Measurements from ENCODE around the gene PDP2. TPM values are rescaled to one million over a fixed set of nuclear protein-coding genes. Genes with fewer than 3 reads are reported as not detected.

PDP2 gene, protein sequence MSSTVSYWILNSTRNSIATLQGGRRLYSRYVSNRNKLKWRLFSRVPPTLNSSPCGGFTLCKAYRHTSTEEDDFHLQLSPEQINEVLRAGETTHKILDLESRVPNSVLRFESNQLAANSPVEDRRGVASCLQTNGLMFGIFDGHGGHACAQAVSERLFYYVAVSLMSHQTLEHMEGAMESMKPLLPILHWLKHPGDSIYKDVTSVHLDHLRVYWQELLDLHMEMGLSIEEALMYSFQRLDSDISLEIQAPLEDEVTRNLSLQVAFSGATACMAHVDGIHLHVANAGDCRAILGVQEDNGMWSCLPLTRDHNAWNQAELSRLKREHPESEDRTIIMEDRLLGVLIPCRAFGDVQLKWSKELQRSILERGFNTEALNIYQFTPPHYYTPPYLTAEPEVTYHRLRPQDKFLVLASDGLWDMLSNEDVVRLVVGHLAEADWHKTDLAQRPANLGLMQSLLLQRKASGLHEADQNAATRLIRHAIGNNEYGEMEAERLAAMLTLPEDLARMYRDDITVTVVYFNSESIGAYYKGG
- polyA plus RNA-seq (3.0 and 4.2 TPM in 2 replicates), polyA minus RNA-seq (9.5 and 16.8 TPM in 2 replicates)

- H3K4me2 ChIP-seq (ENCODE audit: low read length) = peak within 1 kb of the TSS; percentile 68
- H3K27ac ChIP-seq (ENCODE audit: low read length) = no peak within 1 kb of the TSS
- H3F3A ChIP-seq (ENCODE audit: insufficient read depth, low read length, poor library complexity, severe bottlenecking) = no peaks in the 10 kb centered on the region
- TF ChIP-seq RAD21 (conservative IDR thresholded peaks at IDR 0.05) = no peak
- no peak for TF ChIP-seq EZH2 (IDR thresholded peaks at IDR 0.05; ENCODE audit: borderline replicate concordance, insufficient read depth, low read length, poor library complexity, severe bottlenecking)
- peak; percentile 84 for TF ChIP-seq POLR2AphosphoS5 (IDR thresholded peaks at IDR 0.05)
- TF ChIP-seq TAF1 (IDR thresholded peaks at IDR 0.05; ENCODE audit: low read depth) = peak; percentile 55
- no peak for TF ChIP-seq EP300 (conservative IDR thresholded peaks at IDR 0.05; ENCODE audit: poor library complexity, severe bottlenecking)
- TF ChIP-seq CTCF (IDR thresholded peaks at IDR 0.05; ENCODE audit: poor library complexity, severe bottlenecking) = no peak
- no peak for TF ChIP-seq SMC3 (conservative IDR thresholded peaks at IDR 0.05; ENCODE audit: poor library complexity)
- TF ChIP-seq, protein P1, sequence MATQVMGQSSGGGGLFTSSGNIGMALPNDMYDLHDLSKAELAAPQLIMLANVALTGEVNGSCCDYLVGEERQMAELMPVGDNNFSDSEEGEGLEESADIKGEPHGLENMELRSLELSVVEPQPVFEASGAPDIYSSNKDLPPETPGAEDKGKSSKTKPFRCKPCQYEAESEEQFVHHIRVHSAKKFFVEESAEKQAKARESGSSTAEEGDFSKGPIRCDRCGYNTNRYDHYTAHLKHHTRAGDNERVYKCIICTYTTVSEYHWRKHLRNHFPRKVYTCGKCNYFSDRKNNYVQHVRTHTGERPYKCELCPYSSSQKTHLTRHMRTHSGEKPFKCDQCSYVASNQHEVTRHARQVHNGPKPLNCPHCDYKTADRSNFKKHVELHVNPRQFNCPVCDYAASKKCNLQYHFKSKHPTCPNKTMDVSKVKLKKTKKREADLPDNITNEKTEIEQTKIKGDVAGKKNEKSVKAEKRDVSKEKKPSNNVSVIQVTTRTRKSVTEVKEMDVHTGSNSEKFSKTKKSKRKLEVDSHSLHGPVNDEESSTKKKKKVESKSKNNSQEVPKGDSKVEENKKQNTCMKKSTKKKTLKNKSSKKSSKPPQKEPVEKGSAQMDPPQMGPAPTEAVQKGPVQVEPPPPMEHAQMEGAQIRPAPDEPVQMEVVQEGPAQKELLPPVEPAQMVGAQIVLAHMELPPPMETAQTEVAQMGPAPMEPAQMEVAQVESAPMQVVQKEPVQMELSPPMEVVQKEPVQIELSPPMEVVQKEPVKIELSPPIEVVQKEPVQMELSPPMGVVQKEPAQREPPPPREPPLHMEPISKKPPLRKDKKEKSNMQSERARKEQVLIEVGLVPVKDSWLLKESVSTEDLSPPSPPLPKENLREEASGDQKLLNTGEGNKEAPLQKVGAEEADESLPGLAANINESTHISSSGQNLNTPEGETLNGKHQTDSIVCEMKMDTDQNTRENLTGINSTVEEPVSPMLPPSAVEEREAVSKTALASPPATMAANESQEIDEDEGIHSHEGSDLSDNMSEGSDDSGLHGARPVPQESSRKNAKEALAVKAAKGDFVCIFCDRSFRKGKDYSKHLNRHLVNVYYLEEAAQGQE (IDR thresholded peaks at IDR 0.05; ENCODE audit: borderline replicate concordance) = peak; percentile 26
- peak; percentile 96 for TF ChIP-seq MXI1 (conservative IDR thresholded peaks at IDR 0.05; ENCODE audit: poor library complexity, severe bottlenecking)
- no peaks in the 10 kb centered on the region for H3K36me3 ChIP-seq (ENCODE audit: insufficient read depth, low read length)
- peak within 1 kb of the TSS; percentile 48 for H2AFZ ChIP-seq (ENCODE audit: low read depth, low read length)
- no peaks in the 10 kb centered on the region for H3K79me2 ChIP-seq (replicated peaks; ENCODE audit: insufficient read depth, low read length)
- no peaks in the 10 kb centered on the region for H3K27me3 ChIP-seq (ENCODE audit: insufficient read depth, low read depth, low read length)
- H3K9me3 ChIP-seq (ENCODE audit: low read length) = no peaks in the 10 kb centered on the region
- H3K4me3 ChIP-seq (ENCODE audit: low read length) = peak within 1 kb of the TSS; percentile 83
- H4K20me1 ChIP-seq (ENCODE audit: insufficient read depth) = no peaks in the 10 kb centered on the region
- H3K9ac ChIP-seq (ENCODE audit: low read length) = peak within 1 kb of the TSS; percentile 62
- H3K9me2 ChIP-seq (ENCODE audit: insufficient read depth, low read length) = no peaks in the 10 kb centered on the region
Observed at GRCh38 chr16:66880288-66881013, at the start of gene PDP2. PDP2 (plus strand) TSS chr16:66880515; CDS start chr16:66884285, 3,770 bp downstream.

- Histone ChIP-seq H2AFZ (ENCODE audit: low read depth, low read length) (no peak overlapping the region), H3K27ac (ENCODE audit: low read length) (no peak overlapping the region)
Observed at GRCh38 chr16:66832190-66832589, 48.1 kb upstream of the PDP2 start.

More at GRCh38 chr16:66832190-66832589, 48.1 kb upstream of the PDP2 start:
- H3K9me2 ChIP-seq (ENCODE audit: insufficient read depth, low read length) = no peaks in the 10 kb centered on the region
- no peak overlapping the region for H3K4me2 ChIP-seq (ENCODE audit: low read length)
- no peak overlapping the region for H3K4me3 ChIP-seq (ENCODE audit: low read length)
- no peaks in the 10 kb centered on the region for H3K36me3 ChIP-seq (ENCODE audit: insufficient read depth, low read length)
- H3K27me3 ChIP-seq (ENCODE audit: insufficient read depth, low read depth, low read length) = no peaks in the 10 kb centered on the region
- H3K79me2 ChIP-seq (replicated peaks; ENCODE audit: insufficient read depth, low read length) = peaks cover 21% of the 10 kb centered on the region
- no peaks in the 10 kb centered on the region for H3F3A ChIP-seq (ENCODE audit: insufficient read depth, low read length, poor library complexity, severe bottlenecking)
- H4K20me1 ChIP-seq (ENCODE audit: insufficient read depth) = no peaks in the 10 kb centered on the region
- TF ChIP-seq EZH2 (IDR thresholded peaks at IDR 0.05; ENCODE audit: borderline replicate concordance, insufficient read depth, low read length, poor library complexity, severe bottlenecking) (no peak), MXI1 (conservative IDR thresholded peaks at IDR 0.05; ENCODE audit: poor library complexity, severe bottlenecking) (no peak), POLR2AphosphoS5 (IDR thresholded peaks at IDR 0.05) (no peak), RAD21 (conservative IDR thresholded peaks at IDR 0.05) (no peak), SMC3 (conservative IDR thresholded peaks at IDR 0.05; ENCODE audit: poor library complexity) (no peak), CTCF (IDR thresholded peaks at IDR 0.05; ENCODE audit: poor library complexity, severe bottlenecking) (no peak), TAF1 (IDR thresholded peaks at IDR 0.05; ENCODE audit: low read depth) (no peak), EP300 (conservative IDR thresholded peaks at IDR 0.05; ENCODE audit: poor library complexity, severe bottlenecking) (no peak)
- TF ChIP-seq, protein P1 (IDR thresholded peaks at IDR 0.05; ENCODE audit: borderline replicate concordance) = no peak
- H3K9ac ChIP-seq (ENCODE audit: low read length) = no peak overlapping the region
- no peaks in the 10 kb centered on the region for H3K9me3 ChIP-seq (ENCODE audit: low read length)
